BJ (cell line): Measurements from ENCODE around the gene SLC16A12. TPM values are rescaled to one million over a fixed set of nuclear protein-coding genes. Genes with fewer than 3 reads are reported as not detected.

Experiments used
- CTCF ChIA-PET: fragments of 350-600 bp; formaldehyde crosslinking; extraction: SDS; loops from one replicate; lab custom pipeline; 2021; ENCODE audit warnings: antibody characterized with exemption, inconsistent platforms; lab: Yijun Ruan, JAX
- POLR2A ChIA-PET: fragments of 300-600 bp; sonication (Branson Sonifier 250); formaldehyde crosslinking; extraction: SDS; loops from one replicate; lab custom pipeline; 2021; ENCODE audit warnings: antibody characterized with exemption; lab: Charles Lee
- DNase-seq: peaks from one replicate; pipeline ENCODE4 v3.0.0-alpha.2; 2011; ENCODE audit warnings: low read depth
- H3K27me3 ChIP-seq: 2 replicates; pipeline ENCODE4 v1.6.0; 2011; ENCODE audit warnings: low read length; ENCODE audit not compliant: control insufficient read depth, insufficient read depth
- H3K36me3 ChIP-seq: 2 replicates; pipeline ENCODE4 v1.5.1; 2011; ENCODE audit warnings: low read length; ENCODE audit not compliant: control insufficient read depth, insufficient read depth
- H3K4me3 ChIP-seq: 2 replicates; pipeline ENCODE4 v1.5.1; 2011; ENCODE audit warnings: low read depth, mild to moderate bottlenecking, control low read depth, low read length
- CTCF ChIP-seq: IDR thresholded peaks from 2 replicates; pipeline ENCODE4 v1.5.1; 2011; ENCODE audit warnings: low read depth, mild to moderate bottlenecking, control low read depth, inconsistent platforms, low read length, moderate library complexity; ENCODE audit not compliant: insufficient read depth
- polyA plus RNA-seq: library from polyadenylated mRNA; depleted of rRNA; stranded (reverse); fragments of >200 nt; gene quantifications from 2 replicates; pipeline ENCODE4 v1.2.3, GENCODE V29; 2011

The SLC16A12 gene
- polyA plus RNA-seq, 1 experiment = 0.06 TPM

- no peaks in the 10 kb centered on the region for H3K36me3 ChIP-seq
- no peaks in the 10 kb centered on the region for H3K27me3 ChIP-seq
- no peak overlapping the region for H3K4me3 ChIP-seq
- DNase-seq = no peak
- CTCF ChIA-PET = interaction anchor here (1.0 to 1.2 kb wide), 4 partner anchors 13 to 86 kb away, joined by 3 read pairs; no protein-coding TSS in a partner anchor
- POLR2A ChIA-PET = no interaction called here
- TF ChIP-seq CTCF = no peak
Measured at GRCh38 chr10:89478739-89479654, 56.4 kb downstream of the SLC16A12 start.

GRCh38 chr10:89478085-89478738 is 57.2 kb downstream of the SLC16A12 start:
- no peaks in the 10 kb centered on the region for H3K27me3 ChIP-seq
- no peak for DNase-seq
- ChIA-PET CTCF (interaction anchor here (1.0 kb wide), 2 partner anchors 12 to 27 kb away, joined by 3 read pairs; no protein-coding TSS in a partner anchor), POLR2A (no interaction called here)
- no peak for TF ChIP-seq CTCF
- H3K4me3 ChIP-seq = no peak overlapping the region
- no peaks in the 10 kb centered on the region for H3K36me3 ChIP-seq

- Histone ChIP-seq H3K36me3 (no peaks in the 10 kb centered on the region), H3K27me3 (no peaks in the 10 kb centered on the region), H3K4me3 (no peak overlapping the region)
- POLR2A ChIA-PET = no interaction called here
- CTCF ChIA-PET = interaction anchor here (1.3 kb wide), 1 partner anchor 9 kb away, joined by 4 read pairs; no protein-coding TSS in a partner anchor
- no peak for DNase-seq
- no peak for TF ChIP-seq CTCF
Measured at GRCh38 chr10:89476150-89476549, 59.2 kb downstream of the SLC16A12 start.

GRCh38 chr10:89475591-89475998 is 59.8 kb downstream of the SLC16A12 start:
- ChIA-PET POLR2A (no interaction called here), CTCF (interaction anchor here (1.3 kb wide), 1 partner anchor 9 kb away, joined by 4 read pairs; no protein-coding TSS in a partner anchor)
- H3K4me3 ChIP-seq = no peak overlapping the region
- DNase-seq = no peak
- no peak for TF ChIP-seq CTCF
- no peaks in the 10 kb centered on the region for H3K27me3 ChIP-seq
- H3K36me3 ChIP-seq = no peaks in the 10 kb centered on the region

- no peak overlapping the region for H3K4me3 ChIP-seq
- POLR2A ChIA-PET = no interaction called here
- CTCF ChIA-PET = interaction anchor here (0.5 to 0.9 kb wide), 3 partner anchors 9 to 665 kb away, joined by 3 to 4 read pairs (median 3); no protein-coding TSS in a partner anchor
- TF ChIP-seq CTCF = no peak
- no peaks in the 10 kb centered on the region for H3K27me3 ChIP-seq
- no peak for DNase-seq
- H3K36me3 ChIP-seq = no peaks in the 10 kb centered on the region
Measured at GRCh38 chr10:89475125-89475524, 60.3 kb downstream of the SLC16A12 start.
